Measurements from ENCODE around the gene PACRG.

The PACRG gene

DNA sequence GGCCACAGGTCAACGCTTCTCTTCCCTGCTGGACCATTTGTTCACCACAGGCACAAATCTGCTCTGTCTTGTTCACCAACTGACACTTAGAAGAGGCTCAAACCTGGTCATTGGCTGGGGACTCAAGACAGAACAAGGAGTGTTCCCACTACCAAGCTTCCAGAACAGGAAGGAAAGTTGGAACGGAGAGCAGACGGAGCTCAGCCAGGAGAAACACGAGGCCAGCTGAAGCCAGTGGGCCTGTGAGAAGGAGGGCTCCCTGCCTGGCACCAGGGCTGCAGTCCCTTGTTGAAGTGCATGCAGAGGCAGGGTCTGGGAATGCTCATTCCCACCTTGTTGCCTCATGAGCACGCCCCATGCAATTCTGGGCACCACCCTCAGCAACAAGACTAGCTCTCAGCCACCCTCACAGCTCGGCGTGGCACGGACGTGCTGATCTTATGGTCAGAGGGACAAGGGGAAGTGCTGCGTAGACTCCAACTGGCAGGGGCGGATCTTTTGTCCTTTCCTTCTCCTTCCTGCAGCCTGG lies 450.2 kb downstream of the PACRG start:
- DNase-seq (ENCODE audit: low spot score): no peak

- no peak for DNase-seq (ENCODE audit: low spot score)
Measured at GRCh38 chr6:163179061-163179460, 451.3 kb downstream of the PACRG start.

DNA sequence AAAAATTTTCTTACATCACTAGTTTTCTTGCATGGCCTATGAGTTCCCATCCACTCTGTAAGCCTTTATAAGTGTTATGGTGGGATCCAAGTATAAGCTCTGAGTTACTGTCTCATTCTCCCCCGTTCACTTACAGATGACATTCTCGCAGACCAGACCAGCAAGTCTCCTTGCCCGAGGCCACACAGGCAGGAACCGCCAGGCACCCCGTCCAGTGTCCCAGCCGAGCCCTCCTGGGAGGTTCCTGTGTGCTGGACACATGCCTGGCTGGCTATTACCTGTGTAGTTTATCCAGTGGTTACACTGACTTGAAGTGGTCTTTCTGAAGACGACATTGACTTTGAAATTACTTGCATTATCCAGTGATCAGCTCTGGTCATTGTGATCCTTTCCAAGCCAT lies 451.9 kb downstream of the PACRG start:
- no peak for DNase-seq (ENCODE audit: low spot score)

GRCh38 chr6:163180874-163181541 lies 453.2 kb downstream of the PACRG start:
- peak; percentile 98 for DNase-seq (ENCODE audit: low spot score)

GRCh38 chr6:163181666-163182180 lies 453.9 kb downstream of the PACRG start:
- peak; percentile 63 for DNase-seq (ENCODE audit: low spot score)

DNA sequence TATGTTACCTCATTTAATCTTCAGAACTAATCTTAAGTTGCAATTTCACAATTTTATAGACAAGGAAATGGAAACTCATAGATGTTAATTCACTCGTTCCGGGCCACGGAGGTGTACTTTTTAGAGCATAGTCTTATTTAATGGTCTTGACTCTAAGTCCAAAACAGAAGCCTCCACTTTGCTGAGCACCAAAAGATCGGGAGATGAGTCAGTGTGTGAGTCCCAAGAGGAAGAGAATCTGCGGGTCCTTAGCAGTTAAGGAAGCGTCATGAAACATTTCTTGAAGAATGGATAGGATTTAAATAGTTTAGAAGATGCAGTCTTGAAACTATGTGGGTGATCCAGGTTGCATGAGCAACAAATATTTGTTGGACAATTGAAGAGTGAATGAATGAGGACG lies 454.9 kb downstream of the PACRG start:
- no peak for DNase-seq (ENCODE audit: low spot score)

DNA sequence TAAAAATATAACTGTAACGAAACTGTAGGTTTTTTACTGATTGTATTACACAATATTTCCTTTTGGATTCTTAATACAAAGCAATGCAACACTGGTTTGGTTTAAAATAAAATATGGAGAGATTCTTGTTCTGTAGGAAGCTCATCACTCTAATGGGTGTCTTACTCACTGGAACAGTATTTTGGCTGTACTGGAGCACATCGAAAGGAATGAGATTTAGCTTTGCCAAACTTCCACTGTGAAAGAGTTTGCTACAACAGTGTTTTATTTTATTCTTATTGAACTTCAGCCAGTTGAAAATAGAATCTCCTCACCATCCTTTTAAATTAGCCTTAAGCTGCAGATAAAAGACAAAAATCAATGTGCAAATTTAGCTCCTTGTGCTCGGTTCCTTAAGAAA lies 456.0 kb downstream of the PACRG start:
- no peak for DNase-seq (ENCODE audit: low spot score)

- DNase-seq (ENCODE audit: low spot score): no peak
Measured at GRCh38 chr6:163185744-163186143, 458.0 kb downstream of the PACRG start.

- no peak for DNase-seq (ENCODE audit: low spot score)
Measured at GRCh38 chr6:163186527-163186926, 458.8 kb downstream of the PACRG start.

GRCh38 chr6:163187201-163187600 lies 459.4 kb downstream of the PACRG start:
- DNase-seq (ENCODE audit: low spot score): no peak

DNA sequence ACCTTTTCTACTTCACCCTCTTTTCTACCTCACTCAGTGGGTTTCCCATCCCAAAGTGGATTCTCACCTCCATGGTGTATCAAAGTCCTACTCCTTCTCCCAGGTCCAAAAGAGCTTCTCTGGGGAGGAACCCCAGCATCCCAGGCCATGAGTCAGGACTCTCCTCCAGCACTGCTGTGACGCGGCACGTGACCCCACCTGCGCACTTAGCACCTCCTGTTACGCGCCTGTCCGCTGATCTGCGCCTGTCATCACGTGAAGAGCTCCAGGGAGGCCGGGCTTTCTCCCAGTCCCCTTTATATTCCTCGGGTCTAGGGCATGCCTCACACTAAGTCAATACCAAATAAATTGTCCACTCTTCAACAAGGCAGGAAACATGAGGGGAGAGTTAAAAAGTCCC lies 459.8 kb downstream of the PACRG start:
- DNase-seq (ENCODE audit: low spot score): no peak

GRCh38 chr6:163188746-163189145 lies 461.0 kb downstream of the PACRG start:
- DNase-seq (ENCODE audit: low spot score): no peak

DNA sequence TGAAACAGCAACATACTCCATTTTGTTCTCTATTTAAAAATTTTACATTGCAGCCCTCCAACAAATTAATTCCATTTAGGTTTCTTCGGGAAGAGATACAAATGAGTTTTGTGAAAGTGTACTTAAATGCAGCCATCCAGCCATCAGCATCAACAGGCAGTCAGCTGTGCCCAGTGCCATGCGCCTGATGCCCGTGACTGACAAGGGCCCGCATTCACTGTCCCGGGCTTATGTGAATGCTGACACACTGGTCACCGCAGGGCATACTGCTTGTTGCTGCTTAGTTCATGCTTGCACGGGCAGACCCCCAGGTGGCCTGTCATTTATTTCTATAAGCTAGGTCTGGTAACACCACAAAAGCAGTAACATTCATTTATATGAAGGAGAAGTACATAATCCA lies 461.8 kb downstream of the PACRG start:
- DNase-seq (ENCODE audit: low spot score): peak; percentile 91

DNA sequence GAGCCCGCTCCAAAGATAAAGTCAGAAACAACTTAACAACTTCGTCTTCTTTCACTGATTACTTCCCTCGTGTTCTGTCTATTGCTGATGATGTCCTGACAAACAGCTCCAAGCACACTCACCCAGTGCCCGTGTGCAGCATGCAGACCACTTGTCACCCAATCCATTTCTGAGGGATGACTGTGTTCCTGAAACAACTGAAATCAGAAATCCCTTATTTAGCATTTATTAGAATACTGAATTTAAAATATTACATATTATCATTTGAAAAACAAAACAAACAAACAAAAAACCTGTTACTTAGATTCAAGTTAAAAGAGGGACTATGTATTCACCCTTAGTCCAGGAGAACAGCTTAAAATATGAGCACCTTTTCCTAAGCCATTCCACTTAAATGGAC lies 463.0 kb downstream of the PACRG start:
- no peak for DNase-seq (ENCODE audit: low spot score)

DNA sequence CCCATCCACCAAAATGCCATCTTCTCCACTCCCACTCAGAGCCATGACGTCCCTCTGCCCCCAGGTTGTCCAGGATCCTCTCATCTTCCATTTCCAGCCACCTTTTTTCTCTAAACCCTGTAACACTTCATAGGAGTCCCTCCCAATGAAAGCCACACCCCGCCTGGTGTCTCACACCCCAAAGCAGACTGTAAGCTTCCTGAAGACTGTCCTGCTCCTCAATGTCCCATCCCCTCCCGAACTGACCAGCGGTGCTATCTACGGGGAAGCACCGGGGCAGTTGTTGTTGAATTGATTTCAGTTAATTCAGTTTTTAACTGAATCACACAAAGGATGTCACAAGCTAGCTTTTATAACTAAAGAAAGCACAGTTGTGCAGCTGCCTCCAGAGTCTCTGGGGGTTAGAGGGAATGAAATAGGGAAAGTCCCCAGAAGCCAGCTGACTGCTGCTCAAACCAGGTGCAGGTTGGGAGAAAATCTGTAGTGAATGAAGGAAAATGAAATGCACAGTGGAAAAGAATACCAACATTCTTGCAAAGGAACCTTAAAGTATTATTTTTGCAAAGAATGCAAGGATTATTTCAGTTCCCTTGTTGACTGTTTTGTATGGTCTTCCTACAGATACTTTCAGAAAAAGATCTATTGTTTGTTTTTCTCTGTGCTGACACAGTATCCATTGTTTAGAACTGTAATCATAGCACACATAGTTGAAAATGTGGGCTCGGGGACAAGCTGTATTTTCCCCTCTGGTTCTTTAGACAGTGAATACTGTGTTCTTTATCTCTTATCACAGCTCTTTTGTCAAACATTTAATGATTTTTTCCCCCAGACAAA lies 464.1 kb downstream of the PACRG start:
- peak; percentile 96 for DNase-seq (ENCODE audit: low spot score)

GRCh38 chr6:163192591-163192990 lies 464.8 kb downstream of the PACRG start:
- DNase-seq (ENCODE audit: low spot score): no peak

DNA sequence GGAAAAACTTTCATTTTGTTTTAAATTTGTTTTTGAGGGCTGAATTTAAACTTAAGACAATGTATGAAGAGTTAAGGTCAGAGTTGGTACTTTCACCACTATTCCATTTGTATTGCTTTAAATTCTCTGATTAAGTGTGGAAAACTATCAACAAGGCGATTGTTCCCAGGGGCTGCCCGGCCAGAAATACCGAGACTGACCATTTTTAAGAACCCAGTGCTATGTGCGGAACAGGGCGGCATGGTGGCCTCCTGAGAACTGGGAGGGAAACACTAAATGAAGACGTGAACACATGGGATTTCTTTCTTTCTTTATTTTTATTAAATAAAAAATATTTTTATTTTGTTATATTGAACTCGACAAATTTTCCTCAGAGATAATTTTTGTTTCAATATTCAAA lies 465.6 kb downstream of the PACRG start:
- no peak for DNase-seq (ENCODE audit: low spot score)

GRCh38 chr6:163195721-163196691 lies 468.2 kb downstream of the PACRG start:
- DNase-seq (ENCODE audit: low spot score): no peak

- DNase-seq (ENCODE audit: low spot score): no peak
Measured at GRCh38 chr6:163197839-163198238, 470.1 kb downstream of the PACRG start.

GRCh38 chr6:163198396-163198795 lies 470.6 kb downstream of the PACRG start:
- no peak for DNase-seq (ENCODE audit: low spot score)

DNA sequence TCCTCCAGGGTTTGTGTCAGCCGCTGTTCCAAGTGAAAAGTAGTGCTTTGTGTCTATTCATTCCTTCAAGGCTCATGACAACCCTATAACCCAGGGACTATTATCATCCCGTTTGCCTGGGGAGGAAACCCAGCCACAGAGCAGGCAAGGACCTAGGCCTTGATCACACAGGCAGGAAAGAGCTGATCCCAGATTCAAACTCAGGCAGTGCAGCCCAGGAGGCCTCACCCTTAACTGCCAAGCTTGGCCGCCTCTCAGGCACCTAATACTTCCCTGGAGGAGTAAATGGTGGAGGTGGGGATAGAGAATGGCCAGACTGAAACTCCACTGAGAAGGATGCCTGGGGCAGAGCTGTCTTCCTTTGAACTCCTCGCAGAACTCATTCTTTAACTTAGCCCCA lies 471.6 kb downstream of the PACRG start:
- no peak for DNase-seq (ENCODE audit: low spot score)

- no peak for DNase-seq (ENCODE audit: low spot score)
Measured at GRCh38 chr6:163200289-163200688, 472.5 kb downstream of the PACRG start.
